Measurements from ENCODE around the gene CCR7.

The CCR7 gene

GRCh38 chr17:40540448-40540847 lies 24.8 kb downstream of the CCR7 start:
- TF ChIP-seq RAD21 (IDR thresholded peaks at IDR 0.05; ENCODE audit: low read depth), result no peak
- no peak for TF ChIP-seq ZBTB7A (IDR thresholded peaks at IDR 0.05; ENCODE audit: low read depth)

GRCh38 chr17:40539711-40540411 lies 25.4 kb downstream of the CCR7 start:
- TF ChIP-seq CEBPB (IDR thresholded peaks at IDR 0.05), result no peak
- no peak for TF ChIP-seq YY1 (IDR thresholded peaks at IDR 0.05; ENCODE audit: low read depth)
- TF ChIP-seq EP300 (IDR thresholded peaks at IDR 0.05; ENCODE audit: borderline replicate concordance), result no peak
- TF ChIP-seq EGR1 (IDR thresholded peaks at IDR 0.05), result no peak
- TF ChIP-seq, protein P1, sequence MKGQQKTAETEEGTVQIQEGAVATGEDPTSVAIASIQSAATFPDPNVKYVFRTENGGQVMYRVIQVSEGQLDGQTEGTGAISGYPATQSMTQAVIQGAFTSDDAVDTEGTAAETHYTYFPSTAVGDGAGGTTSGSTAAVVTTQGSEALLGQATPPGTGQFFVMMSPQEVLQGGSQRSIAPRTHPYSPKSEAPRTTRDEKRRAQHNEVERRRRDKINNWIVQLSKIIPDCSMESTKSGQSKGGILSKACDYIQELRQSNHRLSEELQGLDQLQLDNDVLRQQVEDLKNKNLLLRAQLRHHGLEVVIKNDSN (IDR thresholded peaks at IDR 0.05), result no peak
- no peak for TF ChIP-seq TAF1 (IDR thresholded peaks at IDR 0.05; ENCODE audit: low read depth)
- no peak for TF ChIP-seq MAX (IDR thresholded peaks at IDR 0.05)
- TF ChIP-seq, protein P2, sequence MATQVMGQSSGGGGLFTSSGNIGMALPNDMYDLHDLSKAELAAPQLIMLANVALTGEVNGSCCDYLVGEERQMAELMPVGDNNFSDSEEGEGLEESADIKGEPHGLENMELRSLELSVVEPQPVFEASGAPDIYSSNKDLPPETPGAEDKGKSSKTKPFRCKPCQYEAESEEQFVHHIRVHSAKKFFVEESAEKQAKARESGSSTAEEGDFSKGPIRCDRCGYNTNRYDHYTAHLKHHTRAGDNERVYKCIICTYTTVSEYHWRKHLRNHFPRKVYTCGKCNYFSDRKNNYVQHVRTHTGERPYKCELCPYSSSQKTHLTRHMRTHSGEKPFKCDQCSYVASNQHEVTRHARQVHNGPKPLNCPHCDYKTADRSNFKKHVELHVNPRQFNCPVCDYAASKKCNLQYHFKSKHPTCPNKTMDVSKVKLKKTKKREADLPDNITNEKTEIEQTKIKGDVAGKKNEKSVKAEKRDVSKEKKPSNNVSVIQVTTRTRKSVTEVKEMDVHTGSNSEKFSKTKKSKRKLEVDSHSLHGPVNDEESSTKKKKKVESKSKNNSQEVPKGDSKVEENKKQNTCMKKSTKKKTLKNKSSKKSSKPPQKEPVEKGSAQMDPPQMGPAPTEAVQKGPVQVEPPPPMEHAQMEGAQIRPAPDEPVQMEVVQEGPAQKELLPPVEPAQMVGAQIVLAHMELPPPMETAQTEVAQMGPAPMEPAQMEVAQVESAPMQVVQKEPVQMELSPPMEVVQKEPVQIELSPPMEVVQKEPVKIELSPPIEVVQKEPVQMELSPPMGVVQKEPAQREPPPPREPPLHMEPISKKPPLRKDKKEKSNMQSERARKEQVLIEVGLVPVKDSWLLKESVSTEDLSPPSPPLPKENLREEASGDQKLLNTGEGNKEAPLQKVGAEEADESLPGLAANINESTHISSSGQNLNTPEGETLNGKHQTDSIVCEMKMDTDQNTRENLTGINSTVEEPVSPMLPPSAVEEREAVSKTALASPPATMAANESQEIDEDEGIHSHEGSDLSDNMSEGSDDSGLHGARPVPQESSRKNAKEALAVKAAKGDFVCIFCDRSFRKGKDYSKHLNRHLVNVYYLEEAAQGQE (IDR thresholded peaks at IDR 0.05; ENCODE audit: low read depth), result no peak
- no peak for TF ChIP-seq ZBTB7A (IDR thresholded peaks at IDR 0.05; ENCODE audit: low read depth)

DNA sequence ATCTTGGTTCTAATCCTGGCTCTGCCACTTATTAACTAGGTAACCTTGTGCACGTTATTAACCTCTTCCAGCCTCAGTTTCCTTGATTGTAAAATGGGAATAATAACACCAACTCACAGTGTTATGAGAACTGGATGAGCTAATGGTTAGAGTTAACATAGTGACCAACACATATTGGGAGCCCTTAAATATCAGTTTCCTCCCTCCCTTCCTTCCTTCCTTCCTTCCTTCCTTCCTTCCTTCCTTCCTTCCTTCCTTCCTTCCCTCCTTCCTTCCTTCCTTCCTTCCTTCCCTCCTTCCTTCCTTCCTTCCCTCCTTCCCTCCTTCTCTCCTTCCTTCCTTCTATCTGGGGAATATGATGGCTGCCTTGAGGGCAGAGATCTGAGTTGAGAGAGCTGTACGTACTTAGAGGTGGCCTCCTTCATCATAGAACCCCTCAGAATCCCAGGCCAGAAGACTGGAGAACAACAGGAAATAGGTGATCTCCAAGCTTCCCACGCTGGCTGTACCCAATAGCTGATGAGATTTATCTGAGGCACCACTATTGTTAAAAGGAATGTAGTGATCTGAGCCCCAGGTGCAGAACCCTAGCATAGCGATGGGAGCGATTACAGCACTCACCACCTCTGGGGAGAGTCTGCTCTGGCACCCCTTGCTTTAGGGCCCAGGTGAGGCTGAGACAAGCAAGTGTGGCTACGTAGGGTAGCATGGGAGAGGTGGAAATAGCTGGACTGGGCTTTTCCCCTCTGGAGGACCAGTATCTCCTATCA lies 26.2 kb downstream of the CCR7 start:
- TF ChIP-seq NFIC (IDR thresholded peaks at IDR 0.05), result no peak
- TF ChIP-seq RAD21 (IDR thresholded peaks at IDR 0.05; ENCODE audit: low read depth), result no peak
- TF ChIP-seq MAX (IDR thresholded peaks at IDR 0.05), result no peak
- no peak for TF ChIP-seq TAF1 (IDR thresholded peaks at IDR 0.05; ENCODE audit: low read depth)
- TF ChIP-seq TCF12 (IDR thresholded peaks at IDR 0.05; ENCODE audit: low read depth), result no peak
- no peak for TF ChIP-seq CEBPB (IDR thresholded peaks at IDR 0.05)
- TF ChIP-seq CREB1 (IDR thresholded peaks at IDR 0.05; ENCODE audit: low read depth), result no peak
- TF ChIP-seq, protein P2 (IDR thresholded peaks at IDR 0.05; ENCODE audit: low read depth), result no peak
- no peak for TF ChIP-seq FOXM1 (IDR thresholded peaks at IDR 0.05; ENCODE audit: borderline replicate concordance, low read depth)

DNA sequence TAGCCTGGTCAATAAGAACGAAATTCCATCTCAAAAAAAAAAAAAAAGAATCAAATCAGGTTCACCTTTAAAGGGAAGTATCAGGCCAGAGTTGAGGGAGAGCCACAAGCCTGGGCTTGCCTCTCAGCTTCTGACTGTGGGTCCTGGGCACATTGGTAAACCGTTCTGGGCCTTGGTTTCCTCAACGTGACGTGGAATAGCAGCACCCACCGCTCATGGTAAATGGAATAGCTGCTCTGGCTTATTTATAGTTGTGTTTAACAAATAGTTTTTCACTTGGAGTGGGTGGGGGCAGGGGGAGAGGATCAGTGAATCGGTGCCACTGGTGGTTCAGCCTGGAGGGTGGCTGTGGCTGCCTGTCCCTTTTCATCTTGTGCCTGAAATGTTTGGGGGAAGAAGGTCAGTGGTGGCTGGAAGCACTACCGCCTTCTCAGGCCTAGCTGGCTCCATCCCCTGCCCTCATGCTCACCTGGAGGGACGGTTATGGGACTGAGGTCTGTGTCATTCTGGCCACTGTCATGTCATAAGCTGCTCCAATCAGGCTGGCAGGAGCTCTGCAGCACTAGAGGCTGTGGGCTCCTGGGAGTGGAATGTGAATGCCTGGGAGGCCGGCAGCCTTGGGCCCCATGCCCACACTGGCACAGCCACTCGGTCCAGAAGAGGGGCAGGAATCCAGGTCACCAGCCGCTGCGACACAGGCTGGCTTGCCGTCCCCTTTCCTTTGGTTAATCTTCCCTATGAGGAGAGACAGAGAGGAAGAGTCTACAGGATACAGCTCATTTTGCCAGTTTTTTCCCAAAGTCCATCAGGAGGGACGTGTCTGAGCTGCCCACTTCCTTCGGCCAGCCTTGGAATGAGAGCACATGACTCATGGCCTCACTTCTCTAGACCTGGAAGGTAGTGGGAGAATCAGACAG lies 27.0 kb downstream of the CCR7 start:
- TF ChIP-seq YY1 (IDR thresholded peaks at IDR 0.05; ENCODE audit: low read depth), result no peak
- TF ChIP-seq FOXM1 (IDR thresholded peaks at IDR 0.05; ENCODE audit: borderline replicate concordance, low read depth), result no peak
- TF ChIP-seq, protein P2 (IDR thresholded peaks at IDR 0.05; ENCODE audit: low read depth), result no peak
- TF ChIP-seq, protein P1 (IDR thresholded peaks at IDR 0.05), result no peak
- TF ChIP-seq RAD21 (IDR thresholded peaks at IDR 0.05; ENCODE audit: low read depth), result no peak
- no peak for TF ChIP-seq NFIC (IDR thresholded peaks at IDR 0.05)

All from Ishikawa (cell line).